H54 (cell line): Measurements from ENCODE around the gene ING5.

Experiments used
- DNase-seq: peaks from one replicate; pipeline ENCODE4 v3.0.0; 2011; ENCODE audit warnings: low spot score, mixed read lengths; ENCODE audit not compliant: insufficient read length
- FAIRE-seq: peaks from 3 replicates; lab custom pipeline; 2011; peaks lifted over from hg19 to GRCh38; lab: Jason Lieb, UNC
- POLR2A ChIP-seq: IDR thresholded peaks from 2 replicates; pipeline ENCODE4 v1.6.1; 2011; ENCODE audit warnings: low read depth, mild to moderate bottlenecking, low read length

Gene ING5

DNA sequence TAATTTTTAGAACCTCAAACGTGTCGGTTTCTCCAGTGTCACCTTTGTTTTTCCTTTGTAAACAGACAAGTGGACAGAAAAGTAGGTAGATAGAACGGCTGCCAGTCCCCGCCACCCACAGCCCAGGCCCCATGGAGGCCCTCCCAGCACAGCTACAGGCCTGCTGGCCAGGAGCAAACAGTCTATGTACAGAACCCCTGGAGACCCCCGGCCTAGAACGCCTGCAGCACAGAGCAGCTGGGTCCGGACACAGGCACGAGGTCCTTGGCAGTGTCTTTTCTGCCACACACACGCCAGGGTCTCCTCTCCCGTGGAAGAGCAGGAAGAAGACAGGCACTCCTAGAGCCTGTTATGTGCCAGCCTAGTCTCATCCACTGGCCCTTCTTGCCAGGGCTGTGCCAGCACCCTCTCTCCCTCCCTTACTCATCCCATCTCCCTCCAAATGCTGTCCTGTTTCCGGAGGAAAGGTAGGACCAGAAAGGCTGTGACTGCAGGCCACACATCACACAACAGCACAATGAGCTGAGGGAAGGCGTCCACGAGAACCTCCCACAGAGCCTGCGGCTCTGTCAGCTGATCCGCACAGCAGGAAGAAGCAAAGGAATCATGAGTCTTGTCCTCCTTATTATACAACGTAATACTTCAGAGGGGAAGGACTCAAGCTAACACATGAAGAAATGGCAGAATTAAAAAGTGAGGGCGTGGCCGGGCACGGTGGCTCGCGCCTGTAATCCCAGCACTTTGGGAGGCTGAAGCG is 22.9 kb upstream of the ING5 start:
- no peak for TF ChIP-seq POLR2A
- FAIRE-seq: no peak
- no peak for DNase-seq

DNA sequence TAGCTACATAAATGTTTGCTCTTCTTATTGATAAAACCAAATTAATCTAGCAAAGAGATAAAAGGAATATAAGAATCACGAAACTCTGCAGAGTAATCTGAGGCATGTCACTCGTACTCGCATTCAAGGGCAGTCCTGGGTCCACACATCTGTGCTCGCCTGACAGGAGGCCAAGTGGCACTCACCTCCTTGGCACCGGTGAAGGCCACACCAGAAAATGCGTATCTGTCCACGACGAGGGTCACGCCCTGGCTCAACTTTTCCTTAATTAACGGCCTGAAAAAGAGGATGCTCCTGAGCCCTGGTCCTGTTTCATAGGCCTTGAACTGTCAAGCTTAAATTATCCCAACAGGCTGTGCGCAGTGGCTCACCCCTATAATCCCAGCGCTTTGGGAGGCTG is 21.8 kb upstream of the ING5 start:
- TF ChIP-seq POLR2A: no peak
- DNase-seq (no peak), FAIRE-seq (no peak)

DNA sequence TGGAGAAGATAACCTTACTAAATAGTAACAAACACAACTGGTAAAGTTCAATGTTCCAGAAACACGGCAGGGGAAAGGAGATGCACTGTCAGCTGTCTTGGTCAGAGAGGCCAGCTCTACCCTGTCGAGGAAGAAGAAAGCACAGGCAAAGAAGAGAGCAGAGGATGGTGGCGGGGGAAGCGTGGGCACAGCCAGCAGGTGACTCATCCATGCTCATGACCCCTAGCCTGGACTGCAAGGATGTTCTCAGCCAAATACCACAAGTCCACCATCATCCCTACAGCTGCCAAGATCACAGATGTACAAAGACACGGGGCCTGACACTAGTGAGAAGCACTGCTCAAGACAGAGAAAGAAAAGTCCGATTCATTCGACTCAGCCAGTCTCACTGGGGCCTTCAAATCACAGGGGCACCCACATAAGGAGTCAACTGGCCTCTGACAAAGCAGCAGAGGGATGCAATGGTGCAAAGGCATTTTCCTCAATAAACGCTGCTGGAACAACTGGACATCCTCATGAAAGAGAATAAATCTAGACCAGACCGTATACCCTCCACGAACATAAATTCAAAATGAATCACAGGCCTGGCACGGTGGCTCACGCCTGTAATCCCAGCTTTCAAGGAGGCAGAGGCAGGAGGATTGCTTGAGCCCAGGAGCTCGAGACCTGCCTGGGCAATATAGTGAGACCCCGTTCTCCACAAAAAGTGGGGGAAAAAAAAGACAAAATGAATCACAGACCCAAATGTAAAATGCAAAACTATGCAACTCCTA is 20.8 kb upstream of the ING5 start:
- DNase-seq: peak; percentile 93
- FAIRE-seq: peak; percentile 88
- TF ChIP-seq POLR2A: no peak

DNA sequence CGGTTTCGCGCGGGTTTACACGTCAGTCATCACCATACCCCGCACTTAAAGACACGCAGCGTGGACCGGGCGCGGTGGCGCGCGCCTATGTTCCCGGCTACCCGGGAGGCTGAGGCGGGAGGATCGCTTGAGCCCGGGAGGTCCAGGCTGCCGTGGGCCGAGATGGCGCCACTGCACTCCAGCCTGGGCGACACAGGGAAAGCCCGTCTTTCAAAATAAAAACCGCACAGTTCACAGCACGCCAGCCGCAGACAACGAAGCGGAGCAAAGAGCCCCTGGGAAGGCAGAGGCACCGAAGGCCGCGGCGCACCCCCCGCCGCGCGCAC is 15.6 kb upstream of the ING5 start:
- FAIRE-seq: no peak
- DNase-seq: no peak
- TF ChIP-seq POLR2A: no peak

DNA sequence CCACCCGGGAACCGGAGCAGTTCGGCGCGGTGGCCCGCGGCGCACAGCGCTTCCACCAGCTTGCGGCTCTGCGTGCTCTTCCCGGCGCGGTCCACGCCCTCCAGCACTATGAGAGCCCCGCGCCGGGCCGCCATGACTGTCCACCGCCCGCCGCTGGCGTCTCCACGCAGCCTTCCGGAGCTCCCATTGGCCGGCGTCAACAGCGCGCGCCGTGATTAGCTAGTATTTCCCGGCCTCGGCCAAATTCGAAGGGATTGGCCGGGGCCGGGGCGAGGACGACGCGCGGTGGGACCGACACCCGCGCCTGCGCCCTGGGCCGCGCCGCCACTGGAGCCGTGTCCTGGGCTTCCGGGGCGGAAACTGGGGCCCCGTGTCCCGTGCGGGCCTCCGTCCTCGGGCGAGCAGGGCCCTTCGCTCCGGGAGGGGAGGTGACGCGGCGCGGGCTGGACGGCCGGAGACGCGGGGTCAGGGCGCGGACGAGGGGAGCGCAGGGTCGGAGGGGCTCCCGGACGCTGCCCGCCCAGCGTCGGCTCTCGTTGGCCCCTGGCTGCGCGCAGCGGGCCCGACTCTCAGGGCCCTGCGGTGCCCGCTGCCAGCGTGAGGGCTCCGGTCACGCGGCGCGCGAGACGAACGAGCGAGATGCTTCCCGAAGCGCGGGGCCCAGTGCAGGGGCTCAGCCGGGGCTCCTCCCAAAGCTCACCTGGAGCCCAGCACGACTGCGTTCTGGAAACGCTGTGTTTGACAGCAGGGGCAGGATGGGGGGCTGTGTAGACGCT is 15.0 kb upstream of the ING5 start, which contains the start of gene DTYMK:
TSS of gene DTYMK (minus strand) at position 166 of the 776 bp plus-strand sequence. CDS start at position 134, 32 bp downstream.
- FAIRE-seq (no peak), DNase-seq (peak; percentile 96)
- peak; percentile 81 for TF ChIP-seq POLR2A

DNA sequence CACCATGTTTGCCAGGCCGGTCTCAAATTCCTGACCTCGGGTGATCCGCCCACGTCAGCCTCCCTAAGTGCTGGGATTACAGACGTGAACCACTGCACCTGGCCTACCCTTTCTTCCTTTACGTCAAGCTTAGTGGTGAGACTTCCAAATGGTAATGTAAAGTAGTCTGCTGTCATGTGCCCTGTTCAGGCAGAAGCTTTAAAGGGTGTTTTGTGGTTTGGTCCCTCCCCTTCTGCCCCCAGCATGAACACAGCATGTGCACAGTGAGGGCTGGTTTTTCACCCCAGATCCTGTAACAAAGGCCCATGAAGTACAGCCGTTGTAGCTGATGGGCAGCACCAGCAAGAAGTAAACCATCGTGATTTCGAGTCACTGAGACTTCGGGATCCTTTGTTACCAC is 12.5 kb upstream of the ING5 start:
- no peak for TF ChIP-seq POLR2A
- FAIRE-seq (no peak), DNase-seq (no peak)

DNA sequence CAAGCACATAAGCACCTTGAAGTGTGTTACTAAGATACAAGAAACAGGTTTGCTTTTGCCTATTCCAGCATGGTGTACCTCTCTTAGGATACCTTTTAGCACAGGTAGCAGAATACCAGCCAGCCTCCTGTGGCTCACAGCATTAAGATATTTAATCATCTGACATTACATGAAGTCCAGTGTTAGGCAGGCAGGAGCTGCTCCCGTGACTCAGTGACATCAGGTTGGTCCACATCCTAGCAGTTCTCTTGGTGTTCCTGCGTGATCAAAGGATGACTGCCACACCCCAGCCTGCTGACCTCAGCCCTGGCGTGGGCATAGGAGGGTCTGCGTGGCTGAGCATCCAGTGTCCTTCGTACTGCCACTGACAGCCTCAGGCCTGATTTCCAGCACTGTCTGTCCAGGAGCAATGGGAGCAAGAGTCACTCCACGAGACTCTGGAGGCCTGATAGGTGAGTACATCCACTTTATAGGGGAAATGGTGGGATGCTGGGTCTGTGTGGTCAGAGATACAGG is 11.6 kb upstream of the ING5 start:
- no peak for TF ChIP-seq POLR2A
- DNase-seq (no peak), FAIRE-seq (no peak)

DNA sequence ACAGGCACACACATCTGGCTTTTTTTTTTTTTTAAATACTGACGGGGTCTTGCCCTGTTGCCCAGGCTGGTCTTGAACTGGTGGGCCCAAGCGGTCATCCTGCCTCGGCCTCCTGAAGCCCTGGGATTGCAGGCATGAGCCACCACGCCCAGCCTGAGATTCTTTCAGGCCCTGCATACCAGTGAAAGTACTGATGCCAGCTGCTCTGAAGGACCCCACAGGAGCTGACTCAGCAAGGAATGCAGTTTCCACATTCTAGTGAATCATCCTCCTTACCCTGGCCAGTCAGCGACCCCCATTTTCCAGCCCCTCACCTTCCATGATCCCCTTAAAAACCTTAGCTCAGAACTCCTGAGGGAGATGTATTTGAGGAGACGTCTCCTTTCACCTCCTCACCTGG is 9.4 kb upstream of the ING5 start:
- no peak for TF ChIP-seq POLR2A
- DNase-seq (no peak), FAIRE-seq (no peak)

DNA sequence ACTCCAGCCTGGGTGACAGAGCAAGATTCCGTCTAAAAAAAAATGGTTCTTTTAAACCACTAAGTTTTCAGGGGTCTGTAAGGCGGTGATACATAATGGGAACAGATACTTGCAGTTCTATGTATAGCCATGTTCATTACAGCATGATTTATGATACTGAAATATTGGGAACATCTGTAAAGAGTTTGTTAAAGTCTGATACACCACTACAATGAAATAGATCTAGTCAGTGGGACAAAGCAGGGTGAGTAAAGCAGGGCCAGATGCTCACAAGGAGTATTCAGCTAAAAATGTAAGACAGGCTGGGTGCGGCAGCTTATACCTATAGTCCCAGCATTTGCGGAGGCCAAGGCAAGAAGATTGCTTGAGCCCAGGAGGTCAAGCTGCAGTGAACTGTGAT is 6.2 kb upstream of the ING5 start:
- no peak for DNase-seq
- no peak for FAIRE-seq
- TF ChIP-seq POLR2A: no peak

DNA sequence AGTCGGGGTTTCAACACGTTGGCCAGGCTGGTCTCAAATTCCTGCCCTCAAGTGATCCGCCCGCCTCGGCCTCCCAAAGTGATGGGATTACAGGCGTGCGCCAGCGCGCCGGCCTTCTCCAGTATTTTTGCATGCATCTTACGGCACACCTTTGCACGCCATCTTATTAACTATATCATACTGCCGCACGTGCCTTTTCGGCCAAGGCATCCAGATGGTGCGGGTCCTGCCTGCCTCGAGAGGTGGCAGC is 765 bp upstream of the ING5 start:
- no peak for TF ChIP-seq POLR2A
- no peak for FAIRE-seq
- DNase-seq: no peak

DNA sequence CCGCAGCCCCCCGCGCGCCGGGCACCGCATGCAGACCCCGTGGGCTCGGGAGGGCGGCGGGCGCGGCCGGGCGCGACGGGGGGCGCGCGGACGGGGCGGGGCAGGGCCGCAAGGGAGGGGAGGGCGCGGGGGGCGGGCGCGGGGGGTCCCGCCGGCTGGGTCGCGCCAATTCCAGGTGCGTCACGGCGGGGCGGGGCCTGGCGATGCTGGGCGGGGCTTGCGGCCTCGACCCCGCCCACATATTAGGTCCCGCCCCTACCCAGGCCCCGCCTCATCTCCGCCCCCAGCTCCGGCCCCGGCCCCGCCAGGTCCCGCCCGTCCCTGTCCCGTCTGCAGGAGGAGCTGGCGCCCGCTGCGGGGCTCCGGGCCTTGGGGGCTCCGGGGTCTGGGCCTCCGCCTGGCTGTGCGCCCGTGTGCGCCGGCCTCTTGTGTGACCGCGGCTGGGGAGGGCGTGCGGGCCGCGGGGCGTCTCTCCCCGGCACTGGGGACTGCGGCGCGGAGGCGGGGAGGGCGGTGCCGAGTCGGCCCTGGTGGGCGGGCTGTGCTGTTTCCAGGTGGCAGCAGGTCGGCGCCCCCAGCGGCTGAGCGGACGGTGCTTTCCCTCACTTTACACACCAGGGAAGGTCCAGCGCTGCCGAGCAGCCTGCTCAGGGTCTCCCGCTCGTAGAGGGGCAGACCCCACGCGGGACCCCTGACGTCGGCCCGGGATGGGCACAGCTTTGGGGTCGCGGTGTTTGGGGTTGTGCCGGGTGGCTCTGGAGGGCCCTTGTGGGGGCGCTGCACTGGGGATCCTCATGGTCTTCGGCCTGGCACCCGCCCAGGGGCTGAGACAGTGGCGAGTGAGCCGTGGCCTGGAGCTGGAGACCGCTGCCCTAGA is 554 bp downstream of the ING5 start:
- DNase-seq: peak; percentile 92
- no peak for FAIRE-seq
- 0 out of 2 replicates have a peak, but pooled peaks have one; percentile 8 for TF ChIP-seq POLR2A

DNA sequence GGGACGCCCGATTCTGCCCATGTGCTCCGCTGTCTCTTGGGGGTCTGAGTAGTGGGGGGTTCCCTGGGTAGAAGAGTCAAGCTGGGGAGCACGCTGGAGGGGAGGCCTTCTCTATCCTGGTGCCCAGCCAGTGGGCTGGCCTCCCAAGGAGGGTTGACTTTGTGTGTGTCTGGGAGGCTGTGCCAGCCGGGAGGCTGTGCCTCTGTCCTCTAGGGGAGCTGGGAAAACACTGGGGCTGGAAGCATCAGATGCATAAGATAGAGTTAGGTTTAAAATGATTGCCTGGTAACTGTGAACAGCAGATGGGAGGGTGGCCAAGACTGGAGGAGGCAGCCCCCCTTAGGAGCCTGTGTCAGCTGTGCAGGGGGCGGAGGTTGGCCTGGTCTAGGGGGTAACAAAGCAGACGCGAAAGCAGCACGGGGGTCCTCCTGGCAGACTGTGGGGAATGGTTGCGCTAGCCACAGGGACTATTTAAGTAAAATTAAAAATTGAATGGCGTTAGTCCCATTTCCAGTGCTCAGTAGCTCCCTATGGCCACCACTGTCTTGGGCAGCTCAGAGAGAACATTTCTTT is 1.3 kb downstream of the ING5 start:
- no peak for FAIRE-seq
- TF ChIP-seq POLR2A: no peak
- DNase-seq: peak; percentile 28

DNA sequence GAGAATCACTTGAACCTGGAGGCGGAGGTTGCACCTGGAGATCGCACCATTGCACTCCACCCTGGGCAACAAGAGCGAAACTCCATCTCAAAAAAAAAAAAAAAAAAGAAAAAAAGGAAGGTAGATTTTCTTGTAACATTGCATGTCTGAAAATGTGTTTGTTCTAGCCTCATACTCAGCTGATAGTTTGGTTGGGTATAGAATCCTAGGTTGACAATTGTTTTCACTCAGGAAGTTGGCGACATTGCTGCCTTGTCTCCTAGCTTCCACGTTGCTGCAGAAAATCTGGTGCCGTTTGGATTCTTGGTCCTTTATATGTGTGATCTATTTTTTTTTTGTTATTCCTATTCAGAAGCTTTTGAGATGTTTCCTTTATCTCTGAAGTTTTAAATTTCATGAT is 4.7 kb downstream of the ING5 start:
- FAIRE-seq: no peak
- no peak for TF ChIP-seq POLR2A
- DNase-seq: no peak
